ENCODE data around the gene ZSWIM1.

Gene ZSWIM1

GRCh38 chr20:45918779-45919537 lies 37.9 kb downstream of the ZSWIM1 start:
- H2AFZ ChIP-seq (ENCODE audit: low read depth, low read length) = no peak overlapping the region
- H3K9ac ChIP-seq (ENCODE audit: low read length) = no peak overlapping the region
- peaks cover 7% of the 10 kb centered on the region for H3K4me1 ChIP-seq (ENCODE audit: low read length)
- H3K36me3 ChIP-seq (replicated peaks; ENCODE audit: low read depth, low read length) = no peaks in the 10 kb centered on the region
- no peak overlapping the region for H3K27ac ChIP-seq (ENCODE audit: low read length)
- H3K4me2 ChIP-seq (ENCODE audit: low read length) = no peak overlapping the region
- no peaks in the 10 kb centered on the region for H4K20me1 ChIP-seq (ENCODE audit: insufficient read depth, low read length)
- peaks cover 8% of the 10 kb centered on the region; the same call in 1 of the 2 replicates for H3K27me3 ChIP-seq (ENCODE audit: low read depth, low read length)
- no peaks in the 10 kb centered on the region for H3K79me2 ChIP-seq (ENCODE audit: low read length)
- H3K4me3 ChIP-seq (ENCODE audit: low read length) = no peak overlapping the region
- H3K9me3 ChIP-seq (ENCODE audit: insufficient read depth, low read length) = no peaks in the 10 kb centered on the region
- no peak for TF ChIP-seq EZH2phosphoT487 (IDR thresholded peaks at IDR 0.05; ENCODE audit: low read depth)

GRCh38 chr20:45919542-45920399 lies 38.7 kb downstream of the ZSWIM1 start:
- H3K27me3 ChIP-seq (ENCODE audit: low read depth, low read length) = peaks cover 8% of the 10 kb centered on the region; the same call in 1 of the 2 replicates
- H3K27ac ChIP-seq (ENCODE audit: low read length) = no peak overlapping the region
- no peak overlapping the region for H2AFZ ChIP-seq (ENCODE audit: low read depth, low read length)
- no peaks in the 10 kb centered on the region for H4K20me1 ChIP-seq (ENCODE audit: insufficient read depth, low read length)
- H3K36me3 ChIP-seq (replicated peaks; ENCODE audit: low read depth, low read length) = no peaks in the 10 kb centered on the region
- H3K4me3 ChIP-seq (ENCODE audit: low read length) = no peak overlapping the region
- no peaks in the 10 kb centered on the region for H3K79me2 ChIP-seq (ENCODE audit: low read length)
- TF ChIP-seq EZH2phosphoT487 (IDR thresholded peaks at IDR 0.05; ENCODE audit: low read depth) (no peak), CTCF (IDR thresholded peaks at IDR 0.05; ENCODE audit: low read depth, low read length) (no peak)
- no peaks in the 10 kb centered on the region for H3K4me1 ChIP-seq (ENCODE audit: low read length)
- H3K9me3 ChIP-seq (ENCODE audit: insufficient read depth, low read length) = no peaks in the 10 kb centered on the region
- no peak overlapping the region for H3K9ac ChIP-seq (ENCODE audit: low read length)
- H3K4me2 ChIP-seq (ENCODE audit: low read length) = no peak overlapping the region

- H3K4me3 ChIP-seq (ENCODE audit: low read length) = no peak overlapping the region
These were observed 39.7 kb downstream of the ZSWIM1 start for GRCh38 chr20:45920462-45921336.

More at GRCh38 chr20:45920462-45921336, 39.7 kb downstream of the ZSWIM1 start:
- TF ChIP-seq CTCF (IDR thresholded peaks at IDR 0.05; ENCODE audit: low read depth, low read length) (no peak), EZH2phosphoT487 (IDR thresholded peaks at IDR 0.05; ENCODE audit: low read depth) (no peak)
- Histone ChIP-seq H3K9me3 (ENCODE audit: insufficient read depth, low read length) (no peaks in the 10 kb centered on the region), H3K4me2 (ENCODE audit: low read length) (no peak overlapping the region), H3K36me3 (replicated peaks; ENCODE audit: low read depth, low read length) (no peaks in the 10 kb centered on the region), H3K9ac (ENCODE audit: low read length) (no peak overlapping the region), H3K27me3 (ENCODE audit: low read depth, low read length) (peaks cover 8% of the 10 kb centered on the region; the same call in 1 of the 2 replicates), H3K4me1 (ENCODE audit: low read length) (no peaks in the 10 kb centered on the region), H4K20me1 (ENCODE audit: insufficient read depth, low read length) (no peaks in the 10 kb centered on the region), H2AFZ (ENCODE audit: low read depth, low read length) (no peak overlapping the region), H3K27ac (ENCODE audit: low read length) (no peak overlapping the region), H3K79me2 (ENCODE audit: low read length) (no peaks in the 10 kb centered on the region)
